ENCODE data around the gene MTCL1. TPM values are rescaled to one million over a fixed set of nuclear protein-coding genes. Genes with fewer than 3 reads are reported as not detected.
A peak's percentile ranks its signal among the peaks of the same experiment; 100 is the strongest.

MTCL1 gene
- total RNA-seq, 1 donor from 2014 or later, result 59.3 TPM

DNA sequence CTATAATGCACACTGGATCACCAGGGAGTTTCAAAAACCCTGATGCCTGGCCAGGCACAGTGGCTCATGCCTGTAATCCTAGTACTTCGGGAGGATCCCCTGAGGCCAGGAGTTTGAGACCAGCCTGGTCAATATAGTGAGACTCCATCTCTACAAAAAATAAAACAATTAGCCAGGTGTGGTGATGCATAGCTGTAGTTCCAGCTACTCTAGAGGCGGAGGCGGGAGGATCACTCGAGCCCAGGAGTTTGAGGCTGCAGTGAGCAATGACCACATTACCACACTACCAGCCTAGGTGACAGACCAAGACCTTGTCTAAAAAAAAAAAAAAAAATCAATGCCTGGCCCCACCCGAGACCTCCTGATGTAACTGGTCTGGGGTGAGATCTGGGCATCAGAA, 137.2 kb downstream of the MTCL1 start:
- H3K27ac ChIP-seq (ENCODE audit: low read depth, low read length), result no peak overlapping the region
- no peak overlapping the region for H2AFZ ChIP-seq (ENCODE audit: low read depth, low read length)
- FAIRE-seq, result no peak
- H3K79me2 ChIP-seq (ENCODE audit: insufficient read depth, low read length), result no peaks in the 10 kb centered on the region
- no peak for DNase-seq (ENCODE audit: low read depth)
- H3K9me3 ChIP-seq (ENCODE audit: insufficient read depth, low read depth, low read length), result no peaks in the 10 kb centered on the region
- Mint-ChIP-seq H3K4me1 (ENCODE audit: low read depth, unreplicated experiment) (peaks cover 5% of the 10 kb centered on the region), H3K36me3 (ENCODE audit: low read depth, unreplicated experiment) (no peaks in the 10 kb centered on the region), H3K4me3 (ENCODE audit: unreplicated experiment) (no peak overlapping the region), H3K27me3 (ENCODE audit: low read depth, unreplicated experiment) (peaks cover 12% of the 10 kb centered on the region), H3K9me3 (ENCODE audit: unreplicated experiment) (no peaks in the 10 kb centered on the region), H3K27ac (ENCODE audit: unreplicated experiment) (no peak overlapping the region)
- no peaks in the 10 kb centered on the region for H3K36me3 ChIP-seq (ENCODE audit: insufficient read depth, low read length)
- no peak overlapping the region for H3K4me3 ChIP-seq (ENCODE audit: insufficient read depth, low read depth, low read length)
- TF ChIP-seq, protein P1, sequence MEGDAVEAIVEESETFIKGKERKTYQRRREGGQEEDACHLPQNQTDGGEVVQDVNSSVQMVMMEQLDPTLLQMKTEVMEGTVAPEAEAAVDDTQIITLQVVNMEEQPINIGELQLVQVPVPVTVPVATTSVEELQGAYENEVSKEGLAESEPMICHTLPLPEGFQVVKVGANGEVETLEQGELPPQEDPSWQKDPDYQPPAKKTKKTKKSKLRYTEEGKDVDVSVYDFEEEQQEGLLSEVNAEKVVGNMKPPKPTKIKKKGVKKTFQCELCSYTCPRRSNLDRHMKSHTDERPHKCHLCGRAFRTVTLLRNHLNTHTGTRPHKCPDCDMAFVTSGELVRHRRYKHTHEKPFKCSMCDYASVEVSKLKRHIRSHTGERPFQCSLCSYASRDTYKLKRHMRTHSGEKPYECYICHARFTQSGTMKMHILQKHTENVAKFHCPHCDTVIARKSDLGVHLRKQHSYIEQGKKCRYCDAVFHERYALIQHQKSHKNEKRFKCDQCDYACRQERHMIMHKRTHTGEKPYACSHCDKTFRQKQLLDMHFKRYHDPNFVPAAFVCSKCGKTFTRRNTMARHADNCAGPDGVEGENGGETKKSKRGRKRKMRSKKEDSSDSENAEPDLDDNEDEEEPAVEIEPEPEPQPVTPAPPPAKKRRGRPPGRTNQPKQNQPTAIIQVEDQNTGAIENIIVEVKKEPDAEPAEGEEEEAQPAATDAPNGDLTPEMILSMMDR (IDR thresholded peaks at IDR 0.05; ENCODE audit: insufficient read depth, low read depth, low read length), result no peak
- no peak for TF ChIP-seq EZH2 (IDR thresholded peaks at IDR 0.05; ENCODE audit: insufficient read depth, low read length)
- no peak overlapping the region for H3K9ac ChIP-seq (ENCODE audit: low read length)
- no peaks in the 10 kb centered on the region for H4K20me1 ChIP-seq (ENCODE audit: insufficient read depth, low read length)
- peaks cover 15% of the 10 kb centered on the region for H3K4me1 ChIP-seq (ENCODE audit: insufficient read depth, low read length)
- no peak overlapping the region for H3K4me2 ChIP-seq (ENCODE audit: low read length)
- H3K27me3 ChIP-seq (ENCODE audit: insufficient read depth, low read length), result no peaks in the 10 kb centered on the region

DNA sequence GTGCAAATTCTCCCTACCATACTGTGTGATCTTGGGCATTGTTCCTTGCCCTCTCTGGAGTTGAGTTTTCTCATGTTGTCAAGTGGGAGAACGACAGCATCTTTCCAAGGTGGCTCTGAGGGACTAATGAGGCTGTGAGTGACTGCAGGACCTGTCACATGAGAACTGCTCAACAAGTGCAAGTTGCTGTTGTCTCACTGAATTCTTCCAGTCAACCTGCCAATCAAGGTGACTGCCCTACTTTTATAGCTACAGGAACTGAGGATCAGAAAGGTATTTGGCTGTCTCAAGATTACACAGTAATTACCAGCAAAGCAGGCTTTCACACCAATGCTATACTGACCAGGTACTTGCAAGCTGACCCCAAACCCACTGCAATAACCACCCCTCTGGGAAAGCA, 137.6 kb downstream of the MTCL1 start:
- Histone ChIP-seq H2AFZ (ENCODE audit: low read depth, low read length) (no peak overlapping the region), H4K20me1 (ENCODE audit: insufficient read depth, low read length) (no peaks in the 10 kb centered on the region), H3K79me2 (ENCODE audit: insufficient read depth, low read length) (no peaks in the 10 kb centered on the region), H3K36me3 (ENCODE audit: insufficient read depth, low read length) (no peaks in the 10 kb centered on the region), H3K9ac (ENCODE audit: low read length) (no peak overlapping the region), H3K4me3 (ENCODE audit: insufficient read depth, low read depth, low read length) (no peak overlapping the region), H3K9me3 (ENCODE audit: insufficient read depth, low read depth, low read length) (no peaks in the 10 kb centered on the region), H3K27me3 (ENCODE audit: insufficient read depth, low read length) (no peaks in the 10 kb centered on the region), H3K4me1 (ENCODE audit: insufficient read depth, low read length) (peaks cover 15% of the 10 kb centered on the region), H3K27ac (ENCODE audit: low read depth, low read length) (no peak overlapping the region), H3K4me2 (ENCODE audit: low read length) (no peak overlapping the region)
- FAIRE-seq, result no peak
- Mint-ChIP-seq H3K4me1 (ENCODE audit: low read depth, unreplicated experiment) (peaks cover 5% of the 10 kb centered on the region), H3K27me3 (ENCODE audit: low read depth, unreplicated experiment) (peaks cover 12% of the 10 kb centered on the region), H3K4me3 (ENCODE audit: unreplicated experiment) (no peak overlapping the region), H3K9me3 (ENCODE audit: unreplicated experiment) (no peaks in the 10 kb centered on the region), H3K36me3 (ENCODE audit: low read depth, unreplicated experiment) (no peaks in the 10 kb centered on the region), H3K27ac (ENCODE audit: unreplicated experiment) (no peak overlapping the region)
- no peak for TF ChIP-seq EZH2 (IDR thresholded peaks at IDR 0.05; ENCODE audit: insufficient read depth, low read length)
- TF ChIP-seq, protein P1 (IDR thresholded peaks at IDR 0.05; ENCODE audit: insufficient read depth, low read depth, low read length), result no peak
- no peak for DNase-seq (ENCODE audit: low read depth)

DNA sequence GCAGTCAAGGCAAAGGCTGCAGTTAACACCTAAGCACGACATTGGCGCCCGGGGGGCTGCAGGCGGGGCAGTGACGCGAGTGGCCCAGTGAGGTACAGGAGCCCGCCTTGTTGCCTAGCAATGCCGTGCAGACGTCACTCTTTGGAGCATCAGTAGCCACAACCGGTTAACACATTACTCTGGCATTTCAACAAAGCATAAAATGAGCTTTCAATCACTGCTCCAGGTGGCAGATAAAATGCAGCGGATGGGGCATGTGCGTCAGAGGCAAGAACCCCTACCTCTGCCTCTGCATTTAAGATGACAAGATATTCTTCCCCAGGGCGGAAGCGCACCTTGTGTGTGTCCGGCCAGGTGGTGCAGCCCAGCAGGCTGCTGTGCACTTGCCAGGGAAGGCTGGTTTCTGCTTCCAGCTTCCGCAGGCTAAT, 139.4 kb downstream of the MTCL1 start:
- TF ChIP-seq EZH2 (IDR thresholded peaks at IDR 0.05; ENCODE audit: insufficient read depth, low read length), result no peak
- TF ChIP-seq, protein P1 (IDR thresholded peaks at IDR 0.05; ENCODE audit: insufficient read depth, low read depth, low read length), result no peak
- H3K27me3 Mint-ChIP-seq (ENCODE audit: low read depth, unreplicated experiment), result peaks cover 12% of the 10 kb centered on the region
- H2AFZ ChIP-seq (ENCODE audit: low read depth, low read length), result no peak overlapping the region

More for the DNA sequence above, 139.4 kb downstream of the MTCL1 start:
- Histone ChIP-seq H3K79me2 (ENCODE audit: insufficient read depth, low read length) (no peaks in the 10 kb centered on the region), H4K20me1 (ENCODE audit: insufficient read depth, low read length) (no peaks in the 10 kb centered on the region), H3K9me3 (ENCODE audit: insufficient read depth, low read depth, low read length) (no peaks in the 10 kb centered on the region), H3K27ac (ENCODE audit: low read depth, low read length) (no peak overlapping the region), H3K27me3 (ENCODE audit: insufficient read depth, low read length) (no peaks in the 10 kb centered on the region), H3K9ac (ENCODE audit: low read length) (no peak overlapping the region), H3K4me1 (ENCODE audit: insufficient read depth, low read length) (peaks cover 15% of the 10 kb centered on the region), H3K4me3 (ENCODE audit: insufficient read depth, low read depth, low read length) (no peak overlapping the region), H3K4me2 (ENCODE audit: low read length) (no peak overlapping the region), H3K36me3 (ENCODE audit: insufficient read depth, low read length) (no peaks in the 10 kb centered on the region)
- DNase-seq (ENCODE audit: low read depth) (peak; percentile 68), FAIRE-seq (no peak)
- Mint-ChIP-seq H3K9me3 (ENCODE audit: unreplicated experiment) (peaks cover 3% of the 10 kb centered on the region), H3K27ac (ENCODE audit: unreplicated experiment) (no peak overlapping the region), H3K4me1 (ENCODE audit: low read depth, unreplicated experiment) (peaks cover 5% of the 10 kb centered on the region), H3K4me3 (ENCODE audit: unreplicated experiment) (no peak overlapping the region), H3K36me3 (ENCODE audit: low read depth, unreplicated experiment) (peaks cover 2% of the 10 kb centered on the region)
